GM03348 (cell line): ENCODE data around the gene HSPA1L.
A peak's percentile ranks its signal among the peaks of the same experiment; 100 is the strongest.

Experiments
- DNase-seq: peaks from one replicate; pipeline ENCODE4 v3.0.0; 2012; ENCODE audit warnings: low spot score

The HSPA1L gene

DNA sequence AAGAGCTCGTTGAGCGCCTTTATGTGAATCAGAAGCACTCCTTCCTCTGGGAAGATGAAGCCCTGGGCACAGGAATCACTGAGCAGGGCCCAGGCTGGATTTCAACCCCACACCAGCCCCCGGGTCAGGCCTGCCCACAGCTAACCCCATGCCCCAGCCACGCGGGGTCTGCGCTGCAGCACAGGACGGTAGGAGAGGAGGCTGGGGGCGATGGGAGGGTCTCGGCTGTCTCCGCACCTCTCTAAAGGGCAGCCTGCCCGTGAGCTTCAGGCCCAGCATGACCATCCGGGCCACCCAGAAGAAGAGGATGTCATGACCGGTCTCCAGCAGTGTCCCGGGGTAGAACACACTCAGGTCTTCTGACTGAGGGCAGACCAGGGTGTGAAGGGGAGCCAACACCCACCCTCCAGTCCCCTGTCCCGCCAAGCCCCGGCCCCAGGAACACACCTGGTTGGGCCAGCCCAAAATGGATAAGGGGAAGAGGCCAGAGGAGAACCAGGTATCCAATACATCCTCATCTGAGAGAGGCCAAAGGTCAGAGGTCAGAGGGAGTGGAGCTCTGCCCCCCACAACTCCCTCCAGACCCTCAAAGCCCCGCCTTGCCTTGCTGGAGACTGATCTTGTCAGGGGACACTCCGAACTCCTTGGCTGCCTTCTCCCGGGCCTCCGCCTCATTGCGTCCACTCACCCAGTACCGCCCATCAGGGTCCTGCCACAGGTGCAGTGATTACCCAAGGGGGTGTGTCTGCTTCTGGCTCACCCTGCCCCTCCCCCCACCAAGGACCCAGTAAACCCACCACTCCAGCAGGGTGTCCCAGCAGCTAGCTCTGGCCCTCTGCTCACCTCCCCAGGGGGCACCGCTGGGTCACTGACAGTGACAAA is 33.6 kb downstream of the HSPA1L start:
- no peak for DNase-seq

DNA sequence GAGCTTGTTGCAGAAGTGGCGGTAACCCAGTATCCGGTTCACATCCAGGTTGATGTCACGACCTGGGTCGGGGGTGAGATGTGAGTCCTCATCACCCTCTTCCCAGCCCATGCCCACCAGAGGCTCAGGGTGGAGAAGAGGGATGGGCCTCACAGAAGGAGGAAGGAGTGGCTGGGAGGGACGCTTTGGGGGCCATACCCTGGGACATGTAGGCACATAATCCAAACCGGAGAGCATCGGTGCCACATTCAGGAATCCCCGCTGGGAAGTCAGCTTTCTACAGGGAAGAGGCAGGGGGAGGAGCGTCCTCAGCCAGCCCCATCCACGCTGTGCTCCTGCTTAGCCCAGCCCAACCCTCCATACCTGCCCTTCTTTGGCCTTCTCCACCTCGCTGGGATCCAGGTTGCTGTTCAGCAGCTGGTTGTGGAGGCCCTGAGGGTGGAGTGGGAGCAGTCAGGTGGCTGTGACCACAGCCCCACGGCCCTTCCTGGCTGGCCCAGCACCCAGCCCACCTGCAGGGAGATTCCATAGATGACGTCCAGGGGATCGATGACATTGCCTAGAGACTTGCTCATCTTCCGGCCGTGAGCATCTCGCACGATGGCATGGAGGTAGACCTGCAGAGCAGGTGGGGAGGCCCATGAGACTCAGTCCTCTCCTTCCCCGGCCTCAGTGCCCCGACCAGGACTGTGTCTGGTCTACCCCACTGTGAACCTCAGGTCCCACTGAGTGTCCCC is 34.4 kb downstream of the HSPA1L start:
- DNase-seq = no peak

DNA sequence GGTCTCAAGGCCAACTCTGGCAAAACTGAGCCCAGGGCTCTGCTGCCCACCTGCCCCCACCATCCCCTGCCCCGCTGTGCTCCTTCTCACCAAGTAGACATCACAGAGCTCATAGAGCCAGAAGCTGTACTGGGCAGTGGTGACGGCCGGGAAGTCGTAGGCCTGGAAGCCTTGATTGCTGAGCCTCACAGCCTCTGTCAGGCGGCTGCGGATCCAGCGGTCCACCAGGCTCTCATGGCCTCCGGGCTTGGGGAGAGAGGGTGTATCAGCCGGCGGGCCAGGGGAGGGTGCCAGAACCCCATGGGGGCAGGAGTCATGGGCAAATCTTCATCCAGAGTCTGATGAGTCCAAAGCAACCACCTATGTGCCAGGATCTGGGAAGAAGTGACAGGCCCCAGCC is 35.2 kb downstream of the HSPA1L start:
- no peak for DNase-seq

DNA sequence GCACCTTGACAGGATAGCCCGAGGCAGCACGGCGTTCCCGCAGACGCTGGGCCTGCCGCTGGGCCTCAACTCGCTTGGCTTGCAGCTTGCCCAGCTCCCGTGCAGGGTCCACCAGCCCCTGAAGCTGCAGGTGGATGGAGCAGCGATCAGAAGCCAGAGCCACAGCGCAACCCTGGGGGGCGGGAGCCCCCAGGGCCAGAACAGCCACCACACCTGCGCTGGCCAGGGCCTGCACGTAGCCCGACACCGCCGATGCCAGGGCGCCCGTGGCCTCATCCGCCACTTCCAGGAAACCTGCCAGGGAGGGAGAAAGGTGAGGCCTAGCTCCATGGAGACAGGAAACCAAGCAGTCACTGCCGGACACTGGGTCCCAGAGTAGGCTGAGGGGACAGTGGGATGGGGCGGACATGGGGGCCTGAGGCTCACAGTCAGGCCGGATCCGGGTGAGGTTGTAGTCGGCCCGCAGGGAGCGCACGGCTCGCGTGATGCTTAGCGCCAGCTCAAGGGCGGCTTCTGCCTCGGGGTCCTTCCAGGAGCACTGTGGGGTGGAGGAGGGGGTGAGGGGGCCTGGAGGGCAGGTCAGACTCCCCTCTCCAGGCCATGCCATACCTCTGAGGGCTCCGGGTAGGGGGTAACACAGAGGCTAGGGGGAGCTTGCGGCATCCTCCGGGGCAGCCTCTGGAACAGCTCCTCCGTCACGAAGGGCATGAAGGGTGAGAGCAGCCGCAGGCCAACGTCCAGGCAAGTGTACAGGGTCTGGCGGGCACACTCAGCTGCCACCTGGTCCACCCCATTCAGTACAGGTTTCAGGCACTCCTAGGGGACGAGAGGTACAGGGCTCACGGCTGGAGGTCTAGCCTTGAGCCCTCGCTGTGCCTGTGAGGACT is 35.8 kb downstream of the HSPA1L start:
- no peak for DNase-seq

DNA sequence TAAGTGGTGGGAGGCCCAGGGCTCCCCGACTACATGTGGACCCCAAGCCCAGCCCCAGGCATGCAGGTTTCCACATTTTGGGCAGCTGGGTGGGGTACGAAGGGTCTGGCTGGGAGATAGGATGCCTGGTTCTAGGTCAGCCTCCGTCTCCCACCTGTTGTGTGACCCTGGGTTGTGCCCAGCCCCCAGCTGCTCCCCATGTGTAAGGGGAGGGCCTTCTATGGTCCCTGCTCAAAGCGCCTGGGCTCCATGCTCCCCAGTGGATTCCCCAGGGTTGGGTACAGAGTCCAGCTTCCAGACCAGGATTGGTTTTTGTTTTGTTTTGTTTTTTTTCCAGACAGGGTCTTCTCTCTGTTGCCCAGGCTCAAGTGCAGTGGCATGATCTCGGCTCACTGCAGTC is 36.9 kb downstream of the HSPA1L start:
- no peak for DNase-seq

DNA sequence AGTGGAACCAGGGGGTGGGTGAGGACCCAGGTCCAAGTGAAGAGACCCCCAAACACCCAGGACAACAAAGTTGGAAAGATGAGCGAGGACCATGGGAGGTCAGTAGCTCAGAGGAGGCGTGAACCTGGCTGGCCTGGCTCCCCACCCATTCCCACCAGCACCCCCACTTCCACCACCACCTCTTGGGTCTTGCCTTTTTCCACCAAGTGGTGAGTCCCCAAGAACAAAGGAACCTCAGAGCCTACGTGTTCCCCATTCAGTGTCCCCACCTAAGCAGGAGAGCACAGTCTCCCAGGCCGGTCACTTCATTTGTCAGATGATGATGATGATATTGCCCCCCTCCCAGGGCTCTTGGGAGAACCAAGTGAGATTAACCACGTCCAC is 37.4 kb downstream of the HSPA1L start:
- no peak for DNase-seq

DNA sequence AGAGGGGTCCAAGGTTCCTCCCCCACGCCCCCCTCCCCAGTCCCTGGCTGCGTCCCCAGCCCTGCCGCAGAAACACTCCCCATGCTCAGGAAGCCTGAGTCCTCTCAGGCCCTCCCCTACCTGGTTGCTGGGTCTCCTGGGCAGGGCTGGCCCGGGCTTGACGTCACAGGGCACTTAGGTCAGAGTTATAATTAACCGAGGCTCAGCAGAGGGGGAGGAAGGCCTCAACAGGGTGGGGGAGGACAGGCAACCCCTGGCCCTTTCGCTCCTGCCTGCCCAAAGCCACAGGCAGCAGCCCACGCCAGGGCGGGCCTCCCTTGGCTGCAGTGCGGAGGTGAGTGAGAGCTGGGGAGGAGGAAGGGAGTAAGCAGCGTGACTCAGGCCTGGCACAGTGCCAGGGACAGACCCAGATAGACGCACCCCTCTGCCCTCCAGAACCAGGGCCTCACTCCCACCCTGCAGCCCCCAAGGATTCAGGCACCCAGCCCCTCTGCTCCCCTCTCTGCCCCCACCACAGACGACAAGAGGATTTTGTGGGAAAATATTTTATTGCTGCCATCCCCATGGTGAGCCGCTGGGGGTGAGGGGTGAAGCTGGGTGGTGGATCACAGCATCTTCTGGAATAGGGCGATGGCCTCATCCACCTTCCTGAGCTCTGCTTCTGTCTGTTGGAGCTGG is 38.0 kb downstream of the HSPA1L start, which contains the start of gene VWA7:
Gene VWA7 (minus strand): TSS at position 340 of the 678 bp plus-strand sequence. CDS start 549 bp downstream, outside the sequence.
- peak; percentile 85 for DNase-seq

DNA sequence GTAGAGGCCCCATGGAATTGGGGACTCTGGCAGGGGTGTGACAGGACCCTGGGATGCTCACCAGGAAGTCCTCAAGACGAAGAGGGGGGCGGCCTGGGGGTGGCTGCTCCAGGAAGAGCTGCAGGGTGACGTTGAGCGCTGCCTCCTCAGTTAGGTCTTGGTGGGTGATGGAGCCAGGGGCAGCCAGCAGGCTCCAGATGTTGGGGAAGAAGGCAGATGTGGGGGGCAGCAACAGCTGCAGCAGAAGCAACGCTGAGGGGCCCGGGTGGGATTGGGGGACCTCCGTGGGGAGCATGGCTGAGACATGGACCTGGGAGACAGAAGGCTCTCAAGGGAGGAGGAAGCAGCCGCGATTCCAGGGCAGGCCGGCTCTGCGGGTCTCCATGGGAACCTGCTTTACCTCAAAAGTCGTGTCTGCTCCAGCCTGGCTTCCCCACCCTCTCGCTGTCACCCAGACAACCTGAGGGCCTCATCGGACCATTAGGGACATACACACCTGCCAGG is 38.5 kb downstream of the HSPA1L start:
- no peak for DNase-seq

DNA sequence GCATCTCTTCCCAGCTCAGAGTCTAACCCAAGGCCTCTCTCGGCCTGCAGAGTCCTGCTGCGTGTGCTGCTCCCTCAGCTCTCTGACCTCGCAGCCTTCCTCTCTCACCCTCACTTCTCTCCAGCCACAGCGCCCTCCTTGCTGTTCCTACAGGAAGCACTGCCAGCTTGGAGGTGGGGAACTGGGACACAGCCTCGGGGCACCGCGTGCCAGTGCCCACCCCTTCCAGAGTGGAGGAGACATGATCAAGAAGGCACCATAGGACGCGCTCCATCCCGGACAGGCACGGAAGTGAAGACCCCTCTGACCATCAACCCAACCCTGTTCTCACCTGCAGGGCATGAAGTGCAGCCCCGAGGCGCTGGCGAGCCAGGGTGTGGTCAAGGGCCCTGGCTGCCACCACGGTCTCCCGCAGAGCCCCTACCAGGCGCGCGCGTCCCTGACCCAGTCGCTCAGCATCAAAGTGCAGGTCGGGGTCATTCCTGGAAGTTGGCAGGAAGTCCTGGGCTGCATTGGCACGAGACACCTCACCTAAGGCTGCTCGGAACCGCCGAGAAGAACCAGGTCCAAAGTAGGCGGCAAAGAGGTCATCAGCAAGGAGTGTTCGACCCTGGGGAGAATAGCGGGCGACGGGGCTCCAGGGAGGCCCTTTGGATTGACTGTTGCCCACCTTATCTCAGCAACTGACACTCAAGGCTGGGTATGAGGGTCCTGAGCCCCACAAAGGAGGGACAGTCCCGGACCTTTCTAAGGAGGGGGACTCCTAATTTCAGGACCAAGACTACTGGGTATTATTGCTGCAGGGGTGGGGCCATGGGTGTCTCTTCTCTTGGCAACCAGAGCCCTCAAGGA is 39.2 kb downstream of the HSPA1L start:
- DNase-seq = no peak

DNA sequence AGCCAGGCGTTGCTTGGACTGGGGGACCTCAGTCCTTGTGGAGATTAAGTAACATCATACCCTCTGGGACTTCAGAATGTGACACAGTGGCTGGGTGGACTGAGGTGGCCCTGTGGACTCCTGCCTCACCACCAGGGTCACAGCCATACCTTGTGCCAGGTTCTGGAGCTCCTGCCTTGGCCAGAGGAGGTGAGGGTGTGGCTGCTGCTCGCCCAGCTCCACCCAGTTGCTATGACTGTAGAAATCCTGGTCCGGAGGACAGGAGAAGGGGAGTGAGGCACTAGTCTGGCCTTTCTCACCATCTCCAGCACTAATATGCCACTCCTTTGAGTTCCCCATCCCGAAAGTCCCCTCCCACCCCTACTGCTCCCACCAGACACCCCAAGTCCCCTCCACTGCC is 39.9 kb downstream of the HSPA1L start:
- DNase-seq = no peak

DNA sequence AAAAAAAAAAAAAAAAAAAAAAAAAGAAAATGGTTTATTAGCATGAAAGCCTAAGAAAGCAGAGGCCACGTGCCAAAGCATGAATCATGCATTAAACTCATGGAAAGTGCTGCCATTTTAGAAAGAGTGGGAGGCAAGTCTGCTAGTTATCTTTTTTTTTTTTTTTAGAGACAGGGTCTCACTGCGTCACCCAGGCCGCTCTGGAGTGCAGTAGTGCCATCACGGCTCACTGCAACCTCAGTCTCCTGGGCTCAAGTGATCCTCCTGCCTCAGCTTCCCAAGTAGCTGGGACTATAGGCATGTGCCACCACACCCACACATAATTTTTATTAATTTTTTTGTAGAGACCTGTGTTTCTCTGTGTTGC is 43.1 kb downstream of the HSPA1L start:
- DNase-seq = no peak

DNA sequence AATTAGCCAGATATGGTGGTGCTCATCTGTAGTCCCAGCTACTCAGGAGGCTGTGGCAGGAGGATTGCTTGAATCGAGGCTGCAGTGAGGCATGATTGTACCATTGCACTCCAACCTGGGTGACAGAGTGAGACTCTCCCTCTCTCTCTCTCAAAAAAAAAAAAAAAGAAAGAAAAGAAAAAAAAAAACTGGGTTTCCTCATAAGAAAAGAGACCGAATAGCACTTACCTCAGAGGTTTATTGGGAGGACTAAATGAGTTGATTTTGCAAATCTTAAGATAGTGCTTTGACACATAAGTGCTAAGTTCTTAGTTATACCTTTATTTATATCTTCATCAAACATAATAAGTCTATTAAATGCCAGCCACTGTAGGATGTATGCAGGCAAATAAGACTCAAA is 44.2 kb downstream of the HSPA1L start:
- DNase-seq = no peak

DNA sequence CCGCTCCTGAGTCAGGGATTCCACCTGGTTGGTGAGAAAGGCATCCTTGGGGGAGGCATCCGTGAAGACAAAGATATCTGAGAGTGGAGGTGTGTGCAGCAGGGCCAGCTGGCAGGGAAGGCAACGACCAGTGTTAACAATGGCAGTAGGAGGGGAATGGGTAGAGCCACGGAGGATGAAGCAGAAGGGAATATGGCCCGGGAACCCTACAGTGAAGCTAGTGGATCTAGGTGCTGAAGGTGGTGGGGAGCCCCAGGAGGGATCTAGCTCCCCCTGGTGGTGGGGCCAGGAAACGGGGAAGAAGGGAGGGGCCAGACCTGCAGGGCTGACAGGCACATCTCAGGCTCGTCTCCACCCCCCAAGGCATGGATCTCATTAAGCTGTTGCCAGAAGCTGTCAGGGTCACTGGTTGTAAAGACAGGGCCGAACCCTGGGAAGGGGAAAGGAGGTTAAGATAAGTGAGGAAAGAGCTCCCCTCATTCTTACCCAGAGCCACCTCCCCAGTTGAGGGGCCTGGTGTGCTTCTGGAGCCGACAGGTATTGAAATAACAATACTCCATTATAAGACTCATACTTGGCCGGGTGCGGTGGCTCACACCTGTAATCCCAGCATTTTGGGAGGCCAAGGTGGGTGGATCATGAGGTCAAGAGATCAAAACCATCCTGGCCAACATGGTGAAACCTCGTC is 45.3 kb downstream of the HSPA1L start:
- DNase-seq = peak; percentile 92

DNA sequence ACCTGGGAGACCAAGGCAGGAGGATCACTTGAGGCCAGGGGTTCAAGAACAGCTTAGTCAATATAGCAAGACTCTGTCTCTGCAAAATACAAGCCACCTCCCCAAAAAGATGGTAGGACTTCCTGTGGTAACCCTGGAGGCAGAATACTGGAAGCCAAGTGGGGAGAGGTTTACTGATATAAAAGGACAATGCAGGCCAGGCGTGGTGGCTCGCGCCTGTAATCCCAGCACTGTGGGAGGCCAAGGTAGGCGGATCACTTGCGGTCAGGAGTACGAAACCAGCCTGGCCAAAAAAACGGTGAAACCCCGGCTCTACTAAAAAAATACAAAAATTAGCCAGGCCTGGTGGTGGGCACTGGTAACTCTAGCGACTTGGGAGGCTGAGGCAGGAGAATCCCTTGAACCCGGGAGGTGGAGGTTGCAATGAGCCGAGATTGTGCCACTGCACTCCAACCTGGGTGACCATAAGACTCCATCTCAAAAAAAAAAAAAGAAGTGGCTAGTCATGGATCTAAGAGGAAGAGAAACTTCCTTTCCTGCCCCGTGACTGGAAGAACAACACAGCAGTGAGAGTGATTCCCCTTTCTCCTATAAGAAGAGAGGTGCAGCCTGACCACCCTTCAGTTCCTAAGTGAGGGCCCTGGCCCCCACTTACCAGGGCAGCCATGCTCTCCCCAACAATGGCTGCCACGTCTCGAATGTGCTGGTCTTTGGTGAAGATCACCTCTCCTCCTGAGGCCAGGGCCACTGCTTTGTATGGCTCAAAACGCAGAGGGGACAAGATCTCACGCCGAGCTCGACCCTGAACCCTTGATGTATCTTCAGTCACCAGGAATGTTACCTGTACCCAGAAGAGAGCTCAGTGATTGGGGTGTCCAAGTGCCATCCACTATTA is 46.5 kb downstream of the HSPA1L start:
- no peak for DNase-seq

DNA sequence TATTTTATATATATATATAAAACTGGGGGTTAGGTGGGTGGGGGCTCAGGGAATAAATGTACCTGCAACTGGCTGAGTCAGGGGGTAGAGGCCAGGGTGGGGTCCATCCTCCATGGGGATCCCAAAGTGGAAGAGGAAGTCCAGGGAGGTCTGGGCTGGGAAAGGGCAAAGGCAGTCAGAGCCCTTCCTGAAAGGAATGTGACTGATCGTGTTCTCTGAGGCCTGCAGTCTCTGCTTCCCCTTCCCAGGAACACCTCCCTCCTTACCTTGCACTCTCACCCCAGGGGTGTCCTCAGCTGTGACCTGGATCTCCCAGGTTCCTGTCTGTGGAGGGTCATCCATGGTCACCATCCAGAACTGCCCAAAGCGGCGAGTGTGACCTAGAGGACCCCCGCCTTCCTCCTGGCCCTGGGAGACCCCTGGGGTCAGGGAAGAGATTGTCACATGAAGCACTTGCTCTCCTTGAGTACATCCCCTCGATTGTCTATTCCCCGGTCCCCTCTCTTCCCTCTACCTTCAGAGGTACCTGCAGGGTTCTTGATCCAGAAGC is 47.9 kb downstream of the HSPA1L start:
- DNase-seq = no peak

DNA sequence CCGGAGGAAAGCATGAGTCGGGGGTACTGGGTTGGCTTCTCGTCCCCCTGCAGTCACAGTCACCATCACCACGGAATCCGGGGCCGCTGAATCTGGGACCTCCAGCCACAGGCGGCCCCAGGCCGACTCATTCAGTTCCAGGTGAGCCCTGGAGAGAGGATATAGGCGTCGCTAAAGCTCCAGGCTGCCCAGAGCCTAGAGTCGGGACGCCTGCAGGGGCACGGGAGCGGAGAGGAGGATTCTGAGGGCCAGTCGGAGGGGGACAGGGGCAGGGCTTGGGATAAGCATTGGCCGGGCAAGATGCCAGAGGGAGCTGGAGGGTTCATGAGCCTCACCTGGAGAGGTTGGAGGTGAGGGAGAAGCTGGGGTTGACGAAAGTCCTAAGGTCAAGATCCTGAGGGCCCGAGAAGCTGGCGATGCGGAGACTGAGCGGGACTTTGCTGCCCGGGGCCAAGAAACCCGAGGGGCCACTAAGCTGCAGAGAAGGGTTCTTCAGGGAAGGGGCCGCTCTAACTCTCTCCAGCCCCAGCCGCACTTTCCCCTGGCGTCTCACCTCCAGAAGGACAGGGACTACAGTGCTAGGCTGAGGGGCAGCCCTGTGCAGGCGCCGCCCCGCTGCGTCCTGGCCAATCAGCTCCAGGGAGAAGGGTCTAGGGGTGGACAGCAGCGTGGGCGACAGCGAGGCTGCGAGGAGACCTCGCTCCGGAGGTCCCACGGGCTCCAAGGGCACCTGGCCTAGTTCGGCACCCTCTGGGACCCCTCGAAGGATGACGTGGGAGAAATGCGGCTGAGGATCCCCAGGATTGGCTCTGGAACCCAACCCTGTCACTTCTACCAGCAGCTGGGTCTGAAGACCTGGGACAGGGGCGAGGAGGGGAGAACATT is 48.9 kb downstream of the HSPA1L start:
- DNase-seq = peak; percentile 33

DNA sequence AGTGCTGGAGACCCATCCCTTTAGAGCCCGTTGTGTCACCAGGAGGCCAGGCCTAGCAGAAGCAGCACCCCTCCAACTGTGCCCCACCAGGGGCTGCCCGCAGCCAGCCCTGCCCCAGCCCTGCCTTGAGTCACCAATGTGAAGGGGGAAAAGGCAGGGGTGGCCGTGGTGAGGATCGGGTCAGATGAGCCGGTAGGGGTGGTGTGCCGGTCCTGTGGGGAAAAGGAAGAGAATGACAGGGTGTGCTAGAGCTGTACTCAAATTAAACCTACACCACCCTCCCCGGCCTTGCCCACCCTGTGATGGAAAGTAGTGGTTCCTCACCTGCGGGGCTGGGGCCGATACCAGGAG is 49.5 kb downstream of the HSPA1L start:
- no peak for DNase-seq

DNA sequence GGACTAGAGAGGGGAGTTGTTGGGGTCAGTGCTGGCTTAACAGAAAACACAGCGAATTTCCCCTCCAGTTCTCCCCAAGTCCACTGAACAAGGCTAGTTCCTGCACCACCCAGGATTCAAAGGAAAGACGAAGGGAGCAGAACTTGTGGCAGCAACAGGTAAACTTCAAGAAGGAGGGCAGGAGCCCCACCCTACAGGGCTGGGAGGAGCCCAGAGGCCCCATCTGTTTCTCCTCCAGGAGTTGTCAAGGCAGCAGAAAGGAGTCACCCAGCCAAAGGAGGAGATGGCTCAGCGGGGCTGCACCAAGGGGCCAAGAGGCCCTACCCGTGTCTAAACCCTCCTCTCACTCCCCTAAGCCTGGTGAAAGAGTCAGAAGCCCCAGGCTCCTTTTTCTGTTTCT is 50.9 kb downstream of the HSPA1L start:
- DNase-seq = no peak
